Loucy (cell line): ENCODE results near the gene SHC3.

ENCODE experiments used
- H2AFZ ChIP-seq: fragments of 200-600 bp; sonication (generic); 2 replicates; pipeline ENCODE4 v1.6.0; 2016; ENCODE audit warnings: antibody characterized with exemption, mild to moderate bottlenecking, low read length, moderate library complexity
- H3F3A ChIP-seq: fragments of 200-600 bp; 2 replicates; pipeline ENCODE4 v1.6.0; 2016; ENCODE audit warnings: antibody characterized with exemption, low read depth, mild to moderate bottlenecking
- H3K27me3 ChIP-seq: fragments of 200-600 bp; sonication (generic); 2 replicates; pipeline ENCODE4 v1.6.1; 2014; ENCODE audit warnings: low read length, mild to moderate bottlenecking; ENCODE audit not compliant: insufficient read depth, poor library complexity, severe bottlenecking
- H3K36me3 ChIP-seq: fragments of 200-600 bp; sonication (generic); 2 replicates; pipeline ENCODE4 v1.6.1; 2016; ENCODE audit warnings: low read length; ENCODE audit not compliant: insufficient read depth
- H3K4me1 ChIP-seq: fragments of 200-600 bp; sonication (generic); 2 replicates; pipeline ENCODE4 v1.5.1; 2014; ENCODE audit warnings: low read length, mild to moderate bottlenecking; ENCODE audit not compliant: insufficient read depth, poor library complexity, severe bottlenecking
- H3K4me2 ChIP-seq: fragments of 200-600 bp; sonication (generic); 2 replicates; pipeline ENCODE4 v1.6.0; 2014; ENCODE audit warnings: antibody characterized with exemption, low read length, low read depth, mild to moderate bottlenecking; ENCODE audit not compliant: poor library complexity, severe bottlenecking
- H3K4me3 ChIP-seq: fragments of 200-600 bp; sonication (generic); 2 replicates; pipeline ENCODE4 v1.5.1; 2014; ENCODE audit warnings: low read length, mild to moderate bottlenecking, mixed read lengths; ENCODE audit not compliant: poor library complexity, severe bottlenecking
- H3K79me2 ChIP-seq: fragments of 200-600 bp; sonication (generic); 2 replicates; pipeline ENCODE4 v1.6.1; 2014; ENCODE audit warnings: low read length; ENCODE audit not compliant: insufficient read depth
- H3K9ac ChIP-seq: fragments of 200-600 bp; sonication (generic); 2 replicates; pipeline ENCODE4 v1.6.0; 2014; ENCODE audit warnings: mild to moderate bottlenecking, low read depth, low read length, moderate library complexity; ENCODE audit not compliant: poor library complexity, severe bottlenecking
- H3K9me2 ChIP-seq: fragments of 200-600 bp; sonication (generic); replicated peaks from 2 replicates; pipeline ENCODE4 v1.6.1; 2016; ENCODE audit warnings: low read depth, low read length, mixed read lengths
- H3K9me3 ChIP-seq: fragments of 200-600 bp; sonication (generic); 2 replicates; pipeline ENCODE4 v1.6.1; 2014; ENCODE audit warnings: mild to moderate bottlenecking, antibody characterized with exemption, low read length, low read depth; ENCODE audit not compliant: insufficient read depth
- H4K20me1 ChIP-seq: fragments of 200-600 bp; sonication (generic); 2 replicates; pipeline ENCODE4 v1.6.0; 2014; ENCODE audit warnings: antibody characterized with exemption, low read length, mild to moderate bottlenecking; ENCODE audit not compliant: insufficient read depth, poor library complexity, severe bottlenecking
- CTCF ChIP-seq: fragments of 200-600 bp; sonication (generic); conservative IDR thresholded peaks from 2 replicates; pipeline ENCODE4 v1.5.1; 2014; ENCODE audit warnings: mild to moderate bottlenecking, antibody characterized with exemption, low read length
- EZH2phosphoT487 ChIP-seq: fragments of 200-600 bp; IDR thresholded peaks from 2 replicates; pipeline ENCODE4 v1.6.1; 2018; ENCODE audit warnings: antibody characterized with exemption, mild to moderate bottlenecking, moderate library complexity, borderline replicate concordance

Gene SHC3

GRCh38 chr9:89037891-89038290 is 140.7 kb downstream of the SHC3 start:
- H3K9me3 ChIP-seq, result no peaks in the 10 kb centered on the region
- H4K20me1 ChIP-seq, result no peaks in the 10 kb centered on the region
- no peak overlapping the region for H3K4me3 ChIP-seq
- no peak overlapping the region for H3K9ac ChIP-seq
- H3K27me3 ChIP-seq, result no peaks in the 10 kb centered on the region
- H3K4me1 ChIP-seq, result no peaks in the 10 kb centered on the region
- no peaks in the 10 kb centered on the region for H3K9me2 ChIP-seq
- H3K36me3 ChIP-seq, result no peaks in the 10 kb centered on the region
- H3K4me2 ChIP-seq, result no peak overlapping the region
- no peak overlapping the region for H2AFZ ChIP-seq
- TF ChIP-seq CTCF (no peak), EZH2phosphoT487 (no peak)
- no peaks in the 10 kb centered on the region for H3K79me2 ChIP-seq
- no peaks in the 10 kb centered on the region for H3F3A ChIP-seq

- Histone ChIP-seq H3K4me2 (no peak overlapping the region), H3K27me3 (no peaks in the 10 kb centered on the region), H3K9ac (no peak overlapping the region), H4K20me1 (no peaks in the 10 kb centered on the region), H3K36me3 (no peaks in the 10 kb centered on the region), H3K79me2 (no peaks in the 10 kb centered on the region), H3K9me3 (no peaks in the 10 kb centered on the region), H2AFZ (no peak overlapping the region), H3F3A (no peaks in the 10 kb centered on the region), H3K4me1 (no peaks in the 10 kb centered on the region), H3K4me3 (no peak overlapping the region), H3K9me2 (no peaks in the 10 kb centered on the region)
- TF ChIP-seq EZH2phosphoT487 (no peak), CTCF (no peak)
Measured at GRCh38 chr9:89037346-89037745, 141.3 kb downstream of the SHC3 start.

- Histone ChIP-seq H3F3A (no peaks in the 10 kb centered on the region), H3K9me3 (no peaks in the 10 kb centered on the region), H3K4me1 (no peaks in the 10 kb centered on the region), H2AFZ (no peak overlapping the region), H3K9me2 (no peaks in the 10 kb centered on the region), H3K27me3 (no peaks in the 10 kb centered on the region), H3K79me2 (no peaks in the 10 kb centered on the region), H3K4me2 (no peak overlapping the region), H3K4me3 (no peak overlapping the region), H3K36me3 (no peaks in the 10 kb centered on the region), H4K20me1 (no peaks in the 10 kb centered on the region), H3K9ac (no peak overlapping the region)
- no peak for TF ChIP-seq EZH2phosphoT487
- no peak for TF ChIP-seq CTCF
Measured at GRCh38 chr9:89036891-89037290, 141.7 kb downstream of the SHC3 start.
